ENCODE data around the gene ZNF438.

The ZNF438 gene

GRCh38 chr10:30995081-30995770 is 36.4 kb downstream of the ZNF438 start:
- Histone ChIP-seq H3K9ac (ENCODE audit: low read length) (no peak overlapping the region), H3K4ac (ENCODE audit: low read depth, low read length) (no peak overlapping the region), H3K79me2 (ENCODE audit: control insufficient read depth, insufficient read depth, low read length) (no peaks in the 10 kb centered on the region), H3K27ac (ENCODE audit: low read depth, low read length) (no peak overlapping the region), H3K27me3 (ENCODE audit: insufficient read depth, low read length, poor library complexity) (no peaks in the 10 kb centered on the region), H4K5ac (ENCODE audit: low read length) (no peak overlapping the region), H2BK15ac (replicated peaks; ENCODE audit: low read depth) (no peak overlapping the region), H2BK5ac (ENCODE audit: low read length) (no peak overlapping the region), H3K23ac (ENCODE audit: low read length) (no peak overlapping the region), H2AK5ac (ENCODE audit: low read length) (no peak overlapping the region), H3K4me1 (ENCODE audit: control insufficient read depth, low read depth, low read length) (no peaks in the 10 kb centered on the region), H3K36me3 (ENCODE audit: control insufficient read depth, insufficient read depth, low read length) (no peaks in the 10 kb centered on the region), H3K56ac (ENCODE audit: low read length) (no peak overlapping the region), H3K4me3 (ENCODE audit: low read length) (no peak overlapping the region), H4K8ac (ENCODE audit: low read depth, low read length) (no peak overlapping the region), H2BK120ac (ENCODE audit: low read depth, low read length) (no peak overlapping the region), H3K18ac (ENCODE audit: low read length) (no peak overlapping the region), H3K4me2 (ENCODE audit: low read length) (no peak overlapping the region), H3K79me1 (ENCODE audit: low read length) (no peaks in the 10 kb centered on the region)
- WGBS (ENCODE audit: extremely low coverage, insufficient coverage, low lambda C conversion rate) = no CpG with 5 or more reads among the region's 3 CpGs
- no peak for DNase-seq

- Histone ChIP-seq H3K27me3 (ENCODE audit: insufficient read depth, low read length, poor library complexity) (no peaks in the 10 kb centered on the region), H2BK15ac (replicated peaks; ENCODE audit: low read depth) (no peak overlapping the region), H3K27ac (ENCODE audit: low read depth, low read length) (no peak overlapping the region), H2AK5ac (ENCODE audit: low read length) (no peak overlapping the region), H3K36me3 (ENCODE audit: control insufficient read depth, insufficient read depth, low read length) (no peaks in the 10 kb centered on the region), H3K23ac (ENCODE audit: low read length) (no peak overlapping the region), H3K4me3 (ENCODE audit: low read length) (no peak overlapping the region), H3K79me1 (ENCODE audit: low read length) (no peaks in the 10 kb centered on the region), H4K5ac (ENCODE audit: low read length) (no peak overlapping the region), H4K8ac (ENCODE audit: low read depth, low read length) (no peak overlapping the region), H3K56ac (ENCODE audit: low read length) (no peak overlapping the region), H3K4me2 (ENCODE audit: low read length) (no peak overlapping the region), H2BK120ac (ENCODE audit: low read depth, low read length) (no peak overlapping the region), H3K9ac (ENCODE audit: low read length) (no peak overlapping the region), H3K4ac (ENCODE audit: low read depth, low read length) (no peak overlapping the region), H3K4me1 (ENCODE audit: control insufficient read depth, low read depth, low read length) (no peaks in the 10 kb centered on the region), H2BK5ac (ENCODE audit: low read length) (no peak overlapping the region), H3K18ac (ENCODE audit: low read length) (no peak overlapping the region), H3K79me2 (ENCODE audit: control insufficient read depth, insufficient read depth, low read length) (no peaks in the 10 kb centered on the region)
- no peak for DNase-seq
- WGBS (ENCODE audit: extremely low coverage, insufficient coverage, low lambda C conversion rate) = no CpG with 5 or more reads among the region's 1 CpG
Observed at GRCh38 chr10:30993155-30993554, 38.5 kb downstream of the ZNF438 start.

GRCh38 chr10:30992681-30993080 is 39.0 kb downstream of the ZNF438 start:
- WGBS (ENCODE audit: extremely low coverage, insufficient coverage, low lambda C conversion rate) = no CpG with 5 or more reads among the region's 4 CpGs

GRCh38 chr10:30991647-30992011 is 40.0 kb downstream of the ZNF438 start:
- H2BK5ac ChIP-seq (ENCODE audit: low read length) = no peak overlapping the region
- H4K5ac ChIP-seq (ENCODE audit: low read length) = no peak overlapping the region
- H2AK5ac ChIP-seq (ENCODE audit: low read length) = no peak overlapping the region
- no peak overlapping the region for H3K23ac ChIP-seq (ENCODE audit: low read length)
- no peak overlapping the region for H3K4ac ChIP-seq (ENCODE audit: low read depth, low read length)
- no peaks in the 10 kb centered on the region for H3K79me2 ChIP-seq (ENCODE audit: control insufficient read depth, insufficient read depth, low read length)
- no peaks in the 10 kb centered on the region for H3K79me1 ChIP-seq (ENCODE audit: low read length)
- H3K9ac ChIP-seq (ENCODE audit: low read length) = no peak overlapping the region
- H3K27me3 ChIP-seq (ENCODE audit: insufficient read depth, low read length, poor library complexity) = no peaks in the 10 kb centered on the region
- no peak overlapping the region for H3K18ac ChIP-seq (ENCODE audit: low read length)
- no CpG with 5 or more reads among the region's 1 CpG for WGBS (ENCODE audit: extremely low coverage, insufficient coverage, low lambda C conversion rate)
- no peak overlapping the region for H3K4me2 ChIP-seq (ENCODE audit: low read length)
- no peak overlapping the region for H3K27ac ChIP-seq (ENCODE audit: low read depth, low read length)
- no peak overlapping the region for H4K8ac ChIP-seq (ENCODE audit: low read depth, low read length)
- H2BK15ac ChIP-seq (replicated peaks; ENCODE audit: low read depth) = no peak overlapping the region
- no peak overlapping the region for H2BK120ac ChIP-seq (ENCODE audit: low read depth, low read length)
- no peaks in the 10 kb centered on the region for H3K36me3 ChIP-seq (ENCODE audit: control insufficient read depth, insufficient read depth, low read length)
- no peaks in the 10 kb centered on the region for H3K4me1 ChIP-seq (ENCODE audit: control insufficient read depth, low read depth, low read length)
- no peak for DNase-seq
- H3K56ac ChIP-seq (ENCODE audit: low read length) = no peak overlapping the region
- no peak overlapping the region for H3K4me3 ChIP-seq (ENCODE audit: low read length)

More at GRCh38 chr10:30992681-30993080, 39.0 kb downstream of the ZNF438 start:
- DNase-seq = no peak
- H2AK5ac ChIP-seq (ENCODE audit: low read length) = no peak overlapping the region
- H3K27me3 ChIP-seq (ENCODE audit: insufficient read depth, low read length, poor library complexity) = no peaks in the 10 kb centered on the region
- no peaks in the 10 kb centered on the region for H3K79me1 ChIP-seq (ENCODE audit: low read length)
- no peak overlapping the region for H3K18ac ChIP-seq (ENCODE audit: low read length)
- H3K9ac ChIP-seq (ENCODE audit: low read length) = no peak overlapping the region
- no peaks in the 10 kb centered on the region for H3K4me1 ChIP-seq (ENCODE audit: control insufficient read depth, low read depth, low read length)
- H3K56ac ChIP-seq (ENCODE audit: low read length) = no peak overlapping the region
- H4K5ac ChIP-seq (ENCODE audit: low read length) = no peak overlapping the region
- no peaks in the 10 kb centered on the region for H3K36me3 ChIP-seq (ENCODE audit: control insufficient read depth, insufficient read depth, low read length)
- no peak overlapping the region for H3K27ac ChIP-seq (ENCODE audit: low read depth, low read length)
- H2BK120ac ChIP-seq (ENCODE audit: low read depth, low read length) = no peak overlapping the region
- no peak overlapping the region for H3K4ac ChIP-seq (ENCODE audit: low read depth, low read length)
- H2BK15ac ChIP-seq (replicated peaks; ENCODE audit: low read depth) = no peak overlapping the region
- no peak overlapping the region for H3K4me3 ChIP-seq (ENCODE audit: low read length)
- H4K8ac ChIP-seq (ENCODE audit: low read depth, low read length) = no peak overlapping the region
- H3K79me2 ChIP-seq (ENCODE audit: control insufficient read depth, insufficient read depth, low read length) = no peaks in the 10 kb centered on the region
- H3K23ac ChIP-seq (ENCODE audit: low read length) = no peak overlapping the region
- H2BK5ac ChIP-seq (ENCODE audit: low read length) = no peak overlapping the region
- no peak overlapping the region for H3K4me2 ChIP-seq (ENCODE audit: low read length)

GRCh38 chr10:30990971-30991646 is 40.6 kb downstream of the ZNF438 start:
- Histone ChIP-seq H2BK5ac (ENCODE audit: low read length) (no peak overlapping the region), H3K27me3 (ENCODE audit: insufficient read depth, low read length, poor library complexity) (no peaks in the 10 kb centered on the region), H3K4ac (ENCODE audit: low read depth, low read length) (no peak overlapping the region), H2BK15ac (replicated peaks; ENCODE audit: low read depth) (no peak overlapping the region), H3K4me1 (ENCODE audit: control insufficient read depth, low read depth, low read length) (no peaks in the 10 kb centered on the region), H3K4me2 (ENCODE audit: low read length) (no peak overlapping the region), H3K18ac (ENCODE audit: low read length) (no peak overlapping the region), H3K79me2 (ENCODE audit: control insufficient read depth, insufficient read depth, low read length) (no peaks in the 10 kb centered on the region), H3K36me3 (ENCODE audit: control insufficient read depth, insufficient read depth, low read length) (no peaks in the 10 kb centered on the region), H3K27ac (ENCODE audit: low read depth, low read length) (no peak overlapping the region), H2BK120ac (ENCODE audit: low read depth, low read length) (no peak overlapping the region), H4K8ac (ENCODE audit: low read depth, low read length) (no peak overlapping the region), H3K23ac (ENCODE audit: low read length) (no peak overlapping the region), H4K5ac (ENCODE audit: low read length) (no peak overlapping the region), H3K79me1 (ENCODE audit: low read length) (no peaks in the 10 kb centered on the region), H3K9ac (ENCODE audit: low read length) (no peak overlapping the region), H3K4me3 (ENCODE audit: low read length) (no peak overlapping the region), H3K56ac (ENCODE audit: low read length) (no peak overlapping the region), H2AK5ac (ENCODE audit: low read length) (no peak overlapping the region)
- DNase-seq = no peak
- no CpG with 5 or more reads among the region's 2 CpGs for WGBS (ENCODE audit: extremely low coverage, insufficient coverage, low lambda C conversion rate)

All from mesendoderm (in vitro differentiated cells).